Thyroid gland (tissue), 4 donors: Measurements from ENCODE around the gene DNAJC13.

ENCODE experiments used
- CTCF ChIP-seq, 6 experiments: fragments of 200-600 bp in 3 of 6; fragments of 450-650 bp in 3 of 6; sonication (generic) in 3 of 6; IDR thresholded peaks; one replicate each; pipeline ENCODE4 v1.5.1; 2016 to 2019; ENCODE audit warnings: antibody characterized with exemption in 6 of 6, mild to moderate bottlenecking in 2 of 6, inconsistent platforms in 1 of 6, moderate library complexity in 1 of 6
- POLR2A ChIP-seq, 2 donors: fragments of 450-650 bp; IDR thresholded peaks; one replicate each; pipeline ENCODE4 v1.6.1; 2017; ENCODE audit warnings: antibody characterized with exemption in 2 of 2, mild to moderate bottlenecking in 2 of 2, moderate library complexity in 1 of 2

- TF ChIP-seq CTCF (IDR thresholded peaks at IDR 0.05) (no peak), POLR2A (IDR thresholded peaks at IDR 0.05) (no peak)
Observed at GRCh38 chr3:132394320-132394719, 23.0 kb upstream of the DNAJC13 start.
